Left ventricle myocardium superior (tissue), 1 donor: ENCODE results near the gene SYNE1. TPM values are rescaled to one million over a fixed set of nuclear protein-coding genes. Genes with fewer than 3 reads are reported as not detected.
A peak's percentile ranks its signal among the peaks of the same experiment; 100 is the strongest.
"Not testable (repeated sequence)": the region's sequence is repeated elsewhere in the genome, so short reads cannot be mapped to it uniquely, and the experiment has no call there.

Source experiments
- ATAC-seq: fragments of 200-7000 bp; cut with Tn5 transposase; one replicate; pipeline ENCODE4 v1.9.1; 2020; ENCODE audit warnings: mild to moderate bottlenecking, moderate library complexity
- DNase-seq: peaks from one replicate; pipeline ENCODE4 v3.0.0-alpha.2; 2020
- intact Hi-C: fragments of 100-400 bp; cut with micrococcal nuclease; formaldehyde crosslinking; loops from one replicate; pipeline ENCODE4 v1.11.0; 2022
- total RNA-seq: library from RNA; stranded (reverse); fragmentation: NEBNext Ultra II Directional; extraction: Animal tissue kit (Norgen Biotek cat#: 25700); gene quantifications from one replicate; pipeline ENCODE4 v1.2.1, GENCODE V29; 2021
- donor health status: DM: no; HTN: yes; CAD: no; lungs with severe emphysema.

The SYNE1 gene
- total RNA-seq, 1 donor from 2014 or later: 80.8 TPM

DNA sequence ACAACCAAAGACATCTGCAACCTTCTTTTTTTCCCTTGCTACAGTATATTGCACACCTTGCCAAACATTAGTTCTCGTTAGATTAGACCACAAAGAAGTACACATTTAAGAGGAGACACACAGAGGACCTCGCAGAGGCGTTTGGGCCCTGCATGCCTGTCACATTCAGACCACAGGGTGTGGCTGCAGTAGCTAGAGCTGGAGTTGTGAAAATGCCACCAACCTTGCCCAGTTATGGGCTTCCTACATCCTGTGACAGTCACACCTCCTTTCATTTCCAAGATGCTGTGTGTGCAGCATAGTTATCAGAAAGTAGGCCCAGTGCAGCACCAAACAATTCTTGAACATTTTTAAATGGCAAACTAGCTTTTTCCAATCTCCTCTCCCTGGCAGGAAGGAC is 2.4 kb downstream of the SYNE1 start:
- DNase-seq (no peak), ATAC-seq (no peak)
- intact Hi-C loops: no loop called here

DNA sequence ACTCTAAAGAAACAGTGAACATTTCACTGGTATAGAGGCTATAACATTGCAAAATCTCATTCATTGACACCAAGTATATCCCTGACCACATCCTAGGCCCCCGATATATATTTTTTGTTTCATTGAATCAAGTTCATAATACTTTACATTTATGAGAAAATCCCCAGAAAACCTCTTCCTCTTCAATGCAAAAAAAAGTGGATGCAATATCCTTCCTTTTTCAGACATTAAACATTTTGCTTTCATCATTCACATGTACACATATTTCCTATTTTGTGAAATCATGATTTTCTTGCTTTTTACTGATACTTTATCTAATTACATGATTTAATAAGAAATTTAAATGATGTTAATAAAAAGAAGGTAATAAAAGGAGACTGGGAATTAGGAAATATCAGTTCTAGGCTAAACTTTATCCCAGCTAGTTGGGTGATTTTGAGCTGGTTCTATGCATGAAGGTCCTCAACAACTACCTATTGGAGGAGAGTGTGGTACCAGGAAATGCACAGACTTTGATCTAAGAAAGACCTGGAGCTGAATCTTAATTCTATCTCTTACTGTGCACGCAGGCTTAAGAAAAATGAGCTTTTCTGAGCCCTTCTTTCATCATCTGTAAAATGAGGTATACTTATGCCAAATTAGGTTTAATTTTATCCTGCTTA is 4.9 kb downstream of the SYNE1 start:
- no peak for DNase-seq
- intact Hi-C loops: no loop called here
- ATAC-seq: no peak

DNA sequence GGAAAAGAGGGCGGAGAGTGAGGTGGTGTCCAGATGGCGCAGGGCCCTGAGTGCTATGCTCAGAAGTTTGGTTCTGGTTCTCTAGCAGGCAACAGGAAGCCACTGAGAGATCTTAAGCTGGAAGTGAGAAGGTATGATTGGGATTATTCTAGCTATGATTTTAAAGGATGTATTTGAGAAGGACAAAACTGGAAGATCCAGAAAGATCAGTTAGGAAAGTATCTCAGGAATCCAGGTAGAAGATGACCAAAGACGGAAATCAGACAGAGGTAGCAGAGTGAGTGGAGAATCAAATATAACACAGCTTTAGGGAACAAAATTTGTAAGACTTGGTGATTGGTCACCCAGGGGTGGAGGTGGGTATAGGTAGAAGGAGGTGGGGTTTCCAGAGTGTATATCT is 5.8 kb downstream of the SYNE1 start:
- DNase-seq (no peak), ATAC-seq (no peak)
- intact Hi-C loops: no loop called here

DNA sequence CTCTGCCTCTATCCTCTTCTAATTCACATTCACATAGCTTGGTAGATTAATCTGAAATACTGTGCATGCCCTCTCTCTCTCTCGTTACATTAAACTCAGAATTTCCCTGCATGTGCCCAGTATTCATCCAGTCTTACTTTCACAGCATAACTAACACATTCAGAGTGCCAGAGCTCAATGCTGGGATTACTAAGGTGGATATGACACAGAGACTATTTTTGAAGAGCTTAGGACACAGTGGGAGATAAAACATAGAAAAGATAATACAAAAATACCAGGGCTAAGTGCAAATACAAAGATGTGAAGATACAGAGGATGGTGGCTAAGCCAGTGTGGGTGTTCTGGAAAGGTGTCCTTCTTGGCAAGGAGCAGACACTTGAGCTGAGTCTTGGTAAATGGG is 6.3 kb downstream of the SYNE1 start:
- no peak for ATAC-seq
- no peak for DNase-seq
- intact Hi-C loops: no loop called here

DNA sequence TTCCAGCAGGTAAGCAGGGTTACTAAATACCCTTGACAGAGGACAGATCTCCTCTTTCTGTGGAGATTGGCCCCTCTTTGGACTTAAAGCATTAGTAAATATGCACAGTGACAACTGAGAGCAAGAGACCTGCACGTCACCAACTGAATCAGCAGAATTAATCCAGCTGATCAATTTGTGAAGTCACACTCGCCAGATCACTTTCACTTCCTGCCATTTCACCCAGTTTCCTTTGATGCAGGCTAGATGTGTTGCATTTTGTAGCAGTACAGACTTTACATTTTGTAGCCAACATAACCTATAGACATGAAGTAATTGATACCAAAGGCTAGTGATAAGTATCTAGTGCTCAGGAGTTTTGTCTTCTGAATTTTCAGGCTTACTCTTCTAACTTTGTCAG is 11.9 kb downstream of the SYNE1 start:
- ATAC-seq: no peak
- no peak for DNase-seq
- intact Hi-C loops: no loop called here

DNA sequence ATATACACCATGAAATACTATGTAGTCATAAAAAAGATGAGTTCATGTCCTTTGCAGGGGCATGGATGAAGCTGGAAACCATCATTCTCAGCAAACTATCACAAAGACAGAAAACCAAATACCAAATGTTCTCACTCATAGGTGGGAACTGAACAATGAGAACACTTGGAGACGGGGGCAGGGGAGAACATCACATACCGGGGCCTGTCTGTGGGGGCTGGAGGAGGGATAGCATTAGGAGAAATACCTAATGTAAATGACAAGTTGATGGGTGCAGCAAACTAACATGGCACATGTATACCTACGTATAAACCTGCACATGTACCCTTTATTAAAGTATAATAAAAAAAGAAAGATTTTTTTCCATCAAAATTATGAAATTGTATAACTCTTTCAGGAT is 22.4 kb downstream of the SYNE1 start:
- ATAC-seq, DNase-seq, intact Hi-C loops: not testable (repeated sequence)

DNA sequence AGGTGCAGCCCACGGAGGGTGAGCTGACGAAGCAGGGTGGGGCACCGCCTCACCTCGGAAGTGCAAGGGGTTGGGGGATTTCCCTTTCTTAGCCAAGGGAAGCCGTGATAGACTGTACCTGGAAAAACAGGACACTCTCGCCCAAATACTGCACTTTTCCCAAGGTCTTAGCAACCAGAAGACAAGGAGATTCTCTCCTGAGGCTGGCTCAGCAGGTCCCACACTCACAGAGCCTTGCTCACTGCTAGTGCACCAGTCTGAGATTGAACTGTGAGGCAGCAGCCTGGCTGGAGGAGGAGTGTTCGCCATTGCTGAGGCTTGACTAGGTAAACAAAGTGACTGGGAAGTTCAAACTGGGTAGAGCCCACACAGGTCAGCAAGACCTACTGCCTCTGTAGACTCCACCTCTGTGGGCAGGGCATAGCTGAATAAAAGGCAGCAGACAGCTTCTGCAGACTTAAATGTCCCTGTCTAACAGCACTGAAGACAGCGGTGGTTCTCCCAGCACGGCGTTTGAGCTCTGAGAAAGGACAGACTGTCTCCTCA is 28.0 kb downstream of the SYNE1 start:
- ATAC-seq: no peak
- intact Hi-C loops: no loop called here
- no peak for DNase-seq

DNA sequence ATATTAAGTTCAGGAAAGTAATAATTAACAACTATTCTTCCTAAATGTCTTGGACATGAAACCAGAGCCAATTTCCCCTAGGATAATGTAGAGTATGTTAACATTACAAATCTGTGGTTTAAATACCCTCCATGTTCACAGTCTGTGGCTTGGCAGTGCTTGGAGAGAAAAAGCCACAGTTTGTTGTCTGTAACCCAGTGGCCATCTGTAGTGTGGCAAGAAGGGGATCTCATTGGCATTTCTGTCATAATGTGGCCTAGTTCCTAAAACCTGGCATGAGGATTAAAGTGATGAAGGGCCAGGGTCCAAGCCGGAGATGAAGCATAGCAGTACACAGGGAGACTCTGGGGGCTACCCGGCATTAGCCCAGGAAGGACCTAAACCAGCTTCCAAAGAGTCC is 31.2 kb downstream of the SYNE1 start:
- intact Hi-C loops: no loop called here
- DNase-seq: no peak
- ATAC-seq: no peak

DNA sequence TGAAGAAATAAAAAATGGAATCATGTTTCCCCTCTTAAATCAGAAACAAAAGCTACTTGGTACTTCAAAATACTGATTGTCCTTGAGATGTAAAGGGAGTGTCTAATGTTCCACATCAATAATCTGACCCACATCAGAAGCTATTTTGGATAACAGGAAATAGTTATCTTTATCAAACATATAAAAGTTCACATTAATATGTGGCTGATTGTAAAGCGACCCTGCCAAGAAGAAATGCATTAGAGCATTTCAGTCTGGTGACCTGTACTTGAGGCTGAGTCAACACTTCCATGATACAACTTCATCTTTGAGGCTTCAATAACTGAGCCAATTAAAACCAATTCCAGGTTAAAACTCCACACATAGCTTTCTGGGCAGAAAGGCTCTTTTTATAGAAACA is 31.8 kb downstream of the SYNE1 start:
- intact Hi-C loops: no loop called here
- DNase-seq: no peak
- no peak for ATAC-seq

DNA sequence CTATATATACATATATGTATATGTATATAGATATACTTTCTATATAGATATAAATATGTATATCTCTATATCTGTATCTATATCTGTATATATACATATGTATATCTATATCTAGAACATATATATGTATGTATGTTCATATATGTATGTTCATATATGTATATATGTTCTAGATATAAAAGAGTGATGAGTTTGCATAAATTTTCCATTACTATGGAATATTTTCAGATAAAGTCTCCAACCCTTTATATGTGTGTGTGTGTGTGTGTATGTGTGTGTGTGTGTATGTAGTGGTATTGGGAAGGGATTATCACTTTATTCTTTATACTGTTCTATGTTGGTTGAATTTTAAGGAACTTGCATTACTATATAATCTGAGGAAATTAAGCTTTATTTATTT is 33.3 kb downstream of the SYNE1 start:
- DNase-seq (no peak), ATAC-seq (no peak)
- intact Hi-C loops: no loop called here

DNA sequence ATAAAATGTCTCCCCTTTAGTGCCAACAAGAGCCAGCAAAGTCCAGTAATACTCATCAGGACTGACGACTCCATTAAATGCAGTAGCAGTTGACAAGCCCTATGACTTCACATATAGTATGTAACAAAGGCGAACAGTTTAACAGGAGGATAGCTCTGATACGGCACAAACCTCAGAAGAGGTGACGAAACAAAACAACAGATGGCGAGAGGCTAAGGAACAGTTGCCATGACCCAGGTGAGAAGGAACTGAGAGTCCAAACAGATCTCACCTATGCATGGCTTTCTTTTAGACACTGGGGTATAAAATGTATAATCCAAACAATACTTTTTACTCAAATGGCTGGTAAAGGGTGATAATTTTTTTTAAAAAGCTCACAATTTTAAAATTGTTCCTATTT is 37.1 kb downstream of the SYNE1 start:
- intact Hi-C loops: no loop called here
- no peak for ATAC-seq
- no peak for DNase-seq

DNA sequence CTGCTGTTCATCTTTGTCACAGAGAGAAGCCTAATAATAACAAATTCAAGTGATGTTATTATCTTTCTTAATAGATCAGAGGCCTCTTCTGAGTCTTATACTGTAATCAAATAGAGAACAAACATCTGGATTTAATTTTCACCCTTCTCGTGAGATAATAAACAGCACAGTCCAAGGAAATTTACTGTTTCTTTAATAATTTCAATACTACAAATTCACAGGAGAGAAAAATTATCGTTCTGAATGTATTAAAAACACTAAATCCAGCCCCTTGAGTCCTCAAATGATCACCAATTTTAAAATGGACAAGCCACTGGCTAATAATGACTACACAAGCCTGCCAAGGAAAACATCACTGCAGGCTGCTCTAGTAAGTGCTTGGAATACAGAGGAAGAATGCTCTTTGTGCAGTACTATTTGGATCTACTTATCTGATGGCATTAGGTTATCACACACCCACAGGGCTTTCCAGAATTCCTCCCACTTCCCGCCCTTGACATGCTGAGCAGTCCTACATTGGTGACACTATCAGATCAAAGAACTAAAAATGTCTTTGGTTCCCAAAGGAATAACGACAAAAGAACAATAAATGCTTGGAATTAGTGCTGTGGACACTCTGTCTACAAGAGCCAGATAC is 38.1 kb downstream of the SYNE1 start:
- ATAC-seq (peak; percentile 90), DNase-seq (no peak)
- intact Hi-C loops: no loop called here

DNA sequence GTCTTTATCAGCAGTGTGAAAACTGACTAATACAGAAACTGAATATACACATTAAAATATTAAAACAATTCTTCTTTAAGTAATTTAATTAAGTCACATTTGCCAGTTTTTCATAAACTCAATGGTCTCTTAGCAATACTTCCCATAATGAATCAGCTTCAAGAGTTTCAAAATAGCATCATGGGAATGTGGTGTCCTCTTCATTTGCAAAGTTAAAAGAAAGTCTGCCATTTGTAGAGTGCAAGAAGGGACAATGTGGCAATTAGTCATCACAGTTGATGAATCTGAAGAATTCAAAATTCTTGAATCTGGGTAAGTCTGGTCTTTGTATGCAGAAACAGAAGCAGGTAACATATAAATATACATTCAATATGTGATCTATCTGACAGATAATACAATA is 38.7 kb downstream of the SYNE1 start:
- DNase-seq: no peak
- intact Hi-C loops: no loop called here
- no peak for ATAC-seq

DNA sequence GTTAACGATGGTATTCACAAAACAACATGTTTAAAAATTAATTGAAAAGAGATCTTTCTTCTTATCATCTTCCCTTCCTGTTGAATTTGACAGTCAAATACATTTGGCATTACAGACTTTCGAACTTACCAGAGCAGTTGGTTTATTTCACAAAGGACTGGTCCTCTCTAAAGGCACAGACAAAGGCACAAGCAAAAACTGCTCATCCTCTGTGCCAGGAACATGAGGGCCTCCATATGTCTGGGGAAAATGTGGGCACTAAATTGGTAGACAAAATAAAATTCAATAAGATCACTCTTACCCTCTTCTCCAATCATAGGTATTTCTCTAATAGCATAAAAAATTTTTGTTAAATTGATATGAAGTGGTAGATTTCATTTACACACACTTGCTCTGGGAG is 40.4 kb downstream of the SYNE1 start:
- DNase-seq: no peak
- intact Hi-C loops: no loop called here
- ATAC-seq: no peak

DNA sequence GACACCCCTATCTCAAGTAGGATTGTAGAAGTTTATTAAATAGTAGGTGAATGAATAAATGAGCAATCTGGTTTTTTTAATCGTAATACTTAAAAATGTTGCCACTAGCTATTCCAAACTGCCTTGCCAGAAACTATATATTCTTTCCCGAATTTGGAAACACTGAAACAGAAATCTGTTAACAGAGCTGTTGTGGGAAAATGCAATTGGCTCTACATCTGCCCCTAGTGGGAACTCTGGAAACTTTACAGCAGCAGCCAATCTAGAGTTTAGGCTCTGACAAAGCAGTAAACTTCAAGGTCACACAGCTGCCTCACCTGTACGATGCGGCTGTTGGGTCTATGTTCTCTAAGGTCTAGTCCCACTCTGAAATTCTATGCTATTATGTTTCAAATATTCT is 41.7 kb downstream of the SYNE1 start:
- intact Hi-C loops: no loop called here
- ATAC-seq: no peak

DNA sequence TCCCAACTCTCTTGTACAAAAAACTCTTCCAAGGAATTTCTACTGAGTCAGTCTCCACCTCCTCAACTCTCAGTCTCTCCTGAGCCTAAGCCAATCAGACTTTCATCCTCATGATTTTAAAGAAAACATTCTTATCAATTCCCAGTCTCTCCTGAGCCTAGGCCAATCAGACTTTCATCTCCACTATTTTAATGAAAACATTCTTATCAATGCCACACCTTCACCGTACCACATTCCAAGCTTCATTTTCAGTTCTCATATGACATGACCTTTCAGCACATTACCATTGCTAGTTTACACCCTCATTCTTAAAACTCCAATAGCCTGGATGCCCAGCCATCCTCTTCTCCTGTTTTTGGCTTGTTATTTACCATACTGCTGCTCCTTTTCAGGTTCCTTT is 42.5 kb downstream of the SYNE1 start:
- no peak for DNase-seq
- intact Hi-C loops: no loop called here
- ATAC-seq: no peak

More for the DNA sequence above, 41.7 kb downstream of the SYNE1 start:
- no peak for DNase-seq

DNA sequence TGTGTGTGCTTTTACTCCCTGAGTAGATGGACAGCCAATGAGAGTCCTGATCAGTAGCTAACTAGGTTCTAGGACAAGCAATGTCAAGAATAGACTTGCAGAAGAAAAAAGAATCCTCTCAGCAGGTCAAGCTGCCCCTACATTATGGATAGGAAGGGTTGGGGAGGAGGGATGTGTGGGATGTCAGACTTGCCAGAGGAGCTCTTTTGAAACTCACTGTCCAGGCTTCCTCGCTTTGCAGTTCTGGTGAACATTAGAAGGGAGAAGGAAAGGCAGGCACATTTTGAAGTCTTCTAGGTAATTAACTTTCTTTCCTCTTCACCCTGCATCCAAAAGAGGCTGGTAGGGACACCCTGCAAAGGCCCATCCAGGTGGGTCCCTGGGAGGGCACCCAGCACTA is 48.7 kb downstream of the SYNE1 start:
- intact Hi-C loops: no loop called here

DNA sequence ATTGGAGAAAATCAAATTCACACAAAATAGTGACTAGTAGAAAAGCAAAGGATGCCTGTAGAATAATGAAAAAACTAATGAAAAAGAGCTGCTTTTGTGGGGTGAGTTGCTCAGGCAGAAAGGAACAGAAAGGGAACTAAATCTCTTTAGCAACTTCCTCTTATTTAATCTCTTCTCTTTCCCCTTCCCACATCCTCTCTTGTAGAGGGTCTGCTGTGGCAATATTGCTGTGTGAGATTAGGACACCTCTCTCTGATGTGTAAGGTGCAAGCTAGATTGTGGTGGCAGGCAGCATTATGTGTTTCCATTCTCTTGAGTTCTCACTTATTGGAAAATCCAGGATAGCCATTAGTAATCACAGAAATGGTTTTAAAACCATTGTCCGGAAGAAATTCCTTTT is 49.7 kb downstream of the SYNE1 start:
- DNase-seq (no peak), ATAC-seq (no peak)
- intact Hi-C loops: no loop called here

More for the DNA sequence above, 48.7 kb downstream of the SYNE1 start:
- no peak for ATAC-seq
- no peak for DNase-seq

DNA sequence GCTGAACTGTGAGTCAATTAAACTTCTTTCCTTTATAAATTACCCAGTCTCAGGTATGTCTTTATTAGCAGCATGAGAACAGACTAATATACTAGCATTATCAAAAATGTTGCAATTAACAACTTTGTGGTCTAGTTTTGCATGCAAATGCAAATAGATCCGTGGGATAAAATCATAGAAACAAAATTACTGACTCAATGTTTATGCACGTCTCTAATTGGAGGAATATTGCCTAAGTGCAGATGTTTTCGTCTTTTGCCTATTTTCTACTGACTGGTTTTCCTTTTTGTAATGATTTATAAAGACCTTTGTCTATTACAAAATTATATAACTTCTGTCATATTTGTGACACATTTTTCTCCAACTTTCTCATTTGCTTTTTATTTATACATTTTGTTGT is 51.9 kb downstream of the SYNE1 start:
- ATAC-seq (no peak), DNase-seq (no peak)
- intact Hi-C loops: no loop called here

DNA sequence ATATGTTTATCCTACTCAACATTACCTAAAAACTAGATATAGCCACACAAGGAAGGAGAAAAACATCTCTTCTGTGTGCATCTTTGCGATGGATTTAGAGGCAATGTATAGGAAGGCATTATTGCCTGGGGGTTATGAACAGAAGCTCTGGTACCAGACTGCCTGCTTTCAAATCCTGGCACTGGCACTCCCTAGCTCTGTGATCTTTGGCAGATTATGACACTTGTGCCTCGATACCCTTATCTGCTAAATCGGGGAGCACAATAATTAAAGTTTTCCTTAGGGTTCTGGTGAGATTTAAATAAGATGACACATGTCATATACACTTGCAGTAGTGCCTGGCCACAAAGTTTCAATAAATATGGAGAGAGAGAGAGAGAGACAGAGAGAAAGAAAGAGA is 53.3 kb downstream of the SYNE1 start:
- ATAC-seq: no peak
- no peak for DNase-seq
- intact Hi-C loops: no loop called here

DNA sequence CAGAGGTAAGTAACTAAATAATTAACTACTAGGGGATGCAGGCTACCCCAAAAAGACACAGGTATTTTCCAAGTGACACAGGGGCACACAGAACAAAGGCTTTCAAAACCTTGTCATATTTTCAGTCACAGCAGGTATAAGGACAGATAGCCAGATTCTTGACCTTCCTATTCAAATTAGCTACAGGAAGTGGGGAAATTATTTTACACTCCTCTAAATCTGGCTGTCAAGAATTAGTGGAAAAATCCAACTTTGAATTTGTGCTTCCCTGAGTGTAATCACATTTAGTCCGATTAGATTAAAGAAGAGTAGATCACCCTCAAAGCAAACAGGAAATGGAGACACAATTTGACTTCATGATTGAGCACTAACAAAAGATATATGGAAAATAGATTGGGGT is 60.6 kb downstream of the SYNE1 start:
- ATAC-seq: no peak
- DNase-seq: no peak
- intact Hi-C loops: no loop called here
